A673 (cell line): ENCODE results near the gene MYO7B. TPM values are rescaled to one million over a fixed set of nuclear protein-coding genes. Genes with fewer than 3 reads are reported as not detected.

Experiments
- BruUV-seq: library from RNA; stranded (reverse); fragments of 400-500 nt; replicated peaks from 2 replicates; lab custom pipeline; 2021; lab: Mats Ljungman, UMichigan
- CTCF ChIA-PET: fragments of 300-600 bp; sonication (Branson Sonifier 250); formaldehyde crosslinking; loops from one replicate; lab custom pipeline; 2022; ENCODE audit warnings: antibody characterized with exemption; lab: Charles Lee
- POLR2A ChIA-PET: fragments of 300-600 bp; sonication (Branson Sonifier 250); formaldehyde crosslinking; loops from one replicate; lab custom pipeline; 2022; ENCODE audit warnings: antibody characterized with exemption; ENCODE audit not compliant: low non-redundant PET; lab: Charles Lee
- DNase-seq: peaks from one replicate; pipeline ENCODE4 v3.0.0-alpha.2; 2015; ENCODE audit warnings: low spot score
- H3K27ac ChIP-seq: fragments of 200-600 bp; sonication (generic); 2 replicates; pipeline ENCODE4 v1.5.1; 2016; ENCODE audit warnings: mixed run types, low read depth, mild to moderate bottlenecking, mixed read lengths, antibody characterized with exemption, low read length; ENCODE audit not compliant: poor library complexity, severe bottlenecking
- H3K27me3 ChIP-seq: fragments of 200-600 bp; sonication (generic); replicated peaks from 2 replicates; pipeline ENCODE4 v1.6.1; 2017; ENCODE audit warnings: mixed run types, low read depth, mild to moderate bottlenecking, mixed read lengths, antibody characterized with exemption, low read length; ENCODE audit not compliant: insufficient read depth, poor library complexity
- H3K36me3 ChIP-seq: fragments of 200-600 bp; sonication (generic); 2 replicates; pipeline ENCODE4 v1.6.1; 2016; ENCODE audit warnings: mixed run types, mild to moderate bottlenecking, mixed read lengths, antibody characterized with exemption, low read length; ENCODE audit not compliant: insufficient read depth, poor library complexity, severe bottlenecking
- H3K4me1 ChIP-seq: fragments of 200-600 bp; sonication (generic); 2 replicates; pipeline ENCODE4 v1.6.1; 2017; ENCODE audit warnings: mixed run types, mild to moderate bottlenecking, mixed read lengths, antibody characterized with exemption, low read length; ENCODE audit not compliant: insufficient read depth, poor library complexity, severe bottlenecking
- H3K4me3 ChIP-seq: fragments of 200-600 bp; sonication (generic); 2 replicates; pipeline ENCODE4 v1.5.1; 2016; ENCODE audit warnings: low read depth, mixed run types, mild to moderate bottlenecking, mixed read lengths, low read length; ENCODE audit not compliant: poor library complexity, severe bottlenecking
- H3K9me3 ChIP-seq: fragments of 200-600 bp; sonication (generic); 2 replicates; pipeline ENCODE4 v1.6.1; 2016; ENCODE audit warnings: mixed run types, low read depth, mild to moderate bottlenecking, mixed read lengths, antibody characterized with exemption, low read length; ENCODE audit not compliant: poor library complexity, severe bottlenecking
- CTCF ChIP-seq: fragments of 300-800, 200-600 bp; sonication (generic); conservative IDR thresholded peaks from 2 replicates; pipeline ENCODE4 v1.5.1; 2017; ENCODE audit warnings: low read depth, mild to moderate bottlenecking, antibody characterized with exemption, low read length, moderate library complexity, mixed read lengths
- EZH2 ChIP-seq: fragments of 200-600 bp; sonication (generic); IDR thresholded peaks from 2 replicates; pipeline ENCODE4 v1.6.1; 2017; ENCODE audit warnings: borderline replicate concordance, low read depth, mild to moderate bottlenecking, mixed read lengths, antibody characterized with exemption, low read length; ENCODE audit not compliant: poor library complexity, severe bottlenecking
- intact Hi-C: fragments of 100-400 bp; cut with micrococcal nuclease; formaldehyde crosslinking; loops from one replicate; pipeline ENCODE4 v1.10.0; 2022; ENCODE audit not compliant: unreplicated experiment
- total RNA-seq: library from RNA; stranded (reverse); gene quantifications from 2 replicates; pipeline ENCODE4 v1.2.3, GENCODE V29; 2021

Gene MYO7B
- total RNA-seq, 1 experiment from 2014 or later: 0.24 TPM

- TF ChIP-seq CTCF: no peak
- no peak for TF ChIP-seq EZH2
- Histone ChIP-seq H3K4me1 (no peaks in the 10 kb centered on the region), H3K27me3 (no peaks in the 10 kb centered on the region), H3K27ac (no peak overlapping the region), H3K36me3 (no peaks in the 10 kb centered on the region), H3K9me3 (no peaks in the 10 kb centered on the region), H3K4me3 (no peak overlapping the region)
- ChIA-PET POLR2A (no interaction called here), CTCF (no interaction called here)
- DNase-seq: no peak
- intact Hi-C loops: no loop called here
- BruUV-seq: no TSS peak
These were observed 1.4 kb downstream of the MYO7B start for GRCh38 chr2:127536707-127537541.

GRCh38 chr2:127537644-127538043, 2.2 kb downstream of the MYO7B start:
- no peak for DNase-seq
- intact Hi-C loops: no loop called here
- H3K27me3 ChIP-seq: no peaks in the 10 kb centered on the region
- H3K4me1 ChIP-seq: no peaks in the 10 kb centered on the region
- TF ChIP-seq EZH2 (no peak), CTCF (no peak)
- BruUV-seq: no TSS peak
- H3K4me3 ChIP-seq: no peak overlapping the region
- ChIA-PET CTCF (no interaction called here), POLR2A (interaction anchor here (0.5 to 0.7 kb wide), 2 partner anchors 99 to 191 kb away, joined by 3 read pairs; no protein-coding TSS in a partner anchor)
- H3K36me3 ChIP-seq: no peaks in the 10 kb centered on the region
- no peaks in the 10 kb centered on the region for H3K9me3 ChIP-seq
- H3K27ac ChIP-seq: no peak overlapping the region

- H3K4me1 ChIP-seq: no peaks in the 10 kb centered on the region
- no peaks in the 10 kb centered on the region for H3K9me3 ChIP-seq
- DNase-seq: no peak
- intact Hi-C loops: no loop called here
- ChIA-PET POLR2A (no interaction called here), CTCF (no interaction called here)
- no peak overlapping the region for H3K27ac ChIP-seq
- H3K4me3 ChIP-seq: no peak overlapping the region
- H3K36me3 ChIP-seq: no peaks in the 10 kb centered on the region
- no peaks in the 10 kb centered on the region for H3K27me3 ChIP-seq
- BruUV-seq: no TSS peak
- TF ChIP-seq CTCF (no peak), EZH2 (no peak)
These were observed 6.3 kb downstream of the MYO7B start for GRCh38 chr2:127541809-127542208.
